Measurements from ENCODE around the gene VSIG10L2.

The VSIG10L2 gene

DNA sequence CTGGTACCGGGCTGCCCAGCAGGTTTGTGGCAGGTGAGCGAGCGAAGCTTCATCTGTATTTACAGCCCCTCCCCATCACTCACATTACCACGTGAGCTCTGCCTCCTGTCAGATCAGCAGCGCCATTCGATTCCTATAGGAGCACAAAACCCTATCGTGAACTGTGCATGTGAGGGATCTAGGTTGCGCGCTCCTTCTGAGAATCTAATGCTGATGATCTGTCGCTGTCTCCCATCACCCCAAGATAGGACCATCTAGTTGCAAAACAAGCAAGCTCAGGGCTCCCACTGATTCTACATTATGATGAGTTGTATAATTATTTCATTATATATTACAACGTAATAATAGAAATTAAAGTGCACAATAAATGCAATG is 15.8 kb upstream of the VSIG10L2 start:
- DNase-seq, result no peak

DNA sequence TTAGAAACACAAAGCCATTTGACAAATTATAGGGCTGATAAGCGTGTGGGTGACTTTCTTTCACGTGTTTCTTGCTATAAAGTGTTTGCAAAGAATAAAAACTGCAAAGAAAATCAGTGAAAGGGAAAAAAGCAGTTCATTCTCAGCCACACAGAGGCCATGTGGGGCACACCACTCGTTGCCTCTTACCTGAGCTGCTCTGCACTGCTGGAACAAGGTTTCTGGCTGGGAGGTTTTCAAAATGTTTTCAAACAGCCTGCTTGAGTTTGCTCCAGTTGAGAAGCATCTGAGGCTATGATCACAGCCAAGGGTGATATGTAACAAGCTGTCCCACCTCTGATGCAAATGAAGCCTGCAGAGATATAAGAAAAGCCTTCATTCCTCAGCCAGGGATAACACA is 14.7 kb upstream of the VSIG10L2 start:
- no peak for DNase-seq

DNA sequence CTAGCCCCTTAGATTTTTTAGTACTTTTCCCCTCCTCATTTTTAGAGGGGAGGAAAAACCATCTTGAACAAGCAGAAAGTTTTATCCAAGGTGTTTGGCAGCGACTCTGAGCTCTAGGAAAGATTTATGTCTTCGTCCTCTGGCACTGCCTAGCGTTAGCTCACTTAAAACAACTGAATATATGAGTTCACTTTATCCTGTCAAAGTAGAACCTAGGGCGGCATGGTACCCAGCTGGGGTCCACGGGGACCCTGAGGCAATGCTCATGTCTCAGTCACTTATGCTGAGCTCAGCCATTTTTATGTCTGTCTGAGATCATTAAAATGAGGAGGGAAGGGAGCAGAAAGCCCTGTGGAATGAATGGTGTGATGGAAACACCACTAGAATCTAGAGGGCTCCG is 14.2 kb upstream of the VSIG10L2 start:
- no peak for DNase-seq

DNA sequence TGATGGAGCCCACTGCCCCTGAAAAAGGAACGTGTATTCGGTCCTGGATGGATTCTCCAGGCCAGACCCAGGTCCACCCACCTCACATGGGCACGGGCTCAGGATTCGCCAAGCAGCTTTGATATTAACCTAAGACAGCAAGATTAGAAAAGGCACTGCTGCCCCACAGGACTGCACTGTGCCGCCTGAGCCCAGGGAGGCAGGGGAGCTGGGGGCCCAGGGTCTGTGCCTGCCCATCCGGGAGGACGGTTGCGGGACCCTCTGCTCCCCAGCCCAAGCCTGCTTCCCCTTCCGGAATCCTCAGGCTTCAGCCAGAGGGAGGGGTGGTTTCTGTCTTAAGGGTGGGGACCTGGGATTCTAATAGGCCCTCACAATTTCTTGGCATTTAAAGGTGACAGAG is 13.5 kb upstream of the VSIG10L2 start:
- DNase-seq, result no peak

DNA sequence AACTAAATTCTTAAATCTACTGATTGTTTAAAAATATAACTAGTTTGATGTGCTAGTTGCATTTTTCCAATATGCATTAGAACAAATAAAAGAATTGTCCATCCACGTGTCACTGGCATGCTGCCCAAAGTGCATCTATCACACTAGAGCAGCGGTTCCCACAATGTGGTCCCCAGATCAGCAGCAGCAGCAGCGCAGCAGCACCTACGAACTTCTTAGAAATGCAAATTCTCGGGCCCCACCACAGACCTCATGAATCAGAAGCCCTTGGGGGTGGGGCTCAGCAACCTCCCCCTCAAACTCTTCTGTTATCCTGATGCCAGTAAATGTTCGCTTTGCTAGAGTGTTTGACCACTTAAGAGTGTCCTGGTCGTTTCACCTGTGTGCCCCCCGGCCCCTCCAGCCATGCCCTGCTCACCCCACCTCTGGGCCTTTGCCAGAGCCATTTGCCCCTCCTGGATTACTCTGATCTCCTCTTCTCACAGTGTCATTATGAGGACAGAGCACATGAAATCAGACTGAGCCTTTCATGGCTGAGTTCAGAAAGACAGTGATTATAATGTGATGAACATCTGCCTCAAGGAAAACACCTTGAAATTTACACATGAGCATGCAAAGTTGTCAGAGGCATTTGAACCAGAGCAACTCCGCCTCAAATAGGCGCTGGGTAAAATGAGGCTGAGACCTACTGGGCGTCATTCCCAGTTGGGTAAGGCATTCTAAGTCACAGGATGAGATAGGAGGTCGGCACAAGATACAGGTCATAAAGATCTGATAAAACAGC is 12.6 kb upstream of the VSIG10L2 start:
- DNase-seq, result no peak

DNA sequence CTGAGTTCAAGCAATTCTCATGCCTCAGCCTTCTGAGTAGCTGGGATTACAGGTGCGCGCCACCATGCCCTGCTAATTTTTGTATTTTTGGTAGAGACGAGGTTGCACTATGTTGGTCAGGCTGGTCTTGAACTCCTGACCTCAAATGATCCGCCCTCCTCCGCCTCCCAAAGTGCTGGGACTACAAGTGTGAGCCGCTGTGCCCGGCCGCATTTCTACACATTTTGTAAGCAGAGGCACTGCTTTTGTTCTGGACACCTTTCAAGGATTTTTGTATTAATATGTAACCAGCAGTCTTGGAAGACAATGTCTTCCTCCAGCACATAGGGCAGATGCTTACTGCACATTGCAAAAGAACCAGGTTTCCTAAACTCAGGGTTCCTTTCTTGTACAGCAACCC is 11.4 kb upstream of the VSIG10L2 start:
- DNase-seq, result no peak

DNA sequence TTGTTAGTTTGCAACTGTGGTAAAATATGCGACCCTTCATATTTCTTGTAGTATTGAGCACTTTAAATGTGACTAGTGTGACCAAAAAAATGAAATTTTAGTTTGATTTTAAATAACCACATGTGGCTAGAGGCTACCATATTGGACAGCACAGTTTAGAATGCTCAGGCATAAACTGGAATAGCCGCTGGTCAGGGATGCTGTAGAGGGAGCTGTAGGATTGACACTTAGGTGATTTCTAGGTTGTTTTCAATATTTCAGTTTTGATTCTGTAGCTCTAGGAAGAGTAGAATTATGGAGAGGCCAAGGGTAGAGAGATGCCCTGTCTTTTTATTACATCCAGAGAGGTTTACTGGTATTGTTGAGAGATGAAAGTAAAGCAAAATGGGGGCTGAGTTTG is 10.8 kb upstream of the VSIG10L2 start:
- DNase-seq, result no peak

DNA sequence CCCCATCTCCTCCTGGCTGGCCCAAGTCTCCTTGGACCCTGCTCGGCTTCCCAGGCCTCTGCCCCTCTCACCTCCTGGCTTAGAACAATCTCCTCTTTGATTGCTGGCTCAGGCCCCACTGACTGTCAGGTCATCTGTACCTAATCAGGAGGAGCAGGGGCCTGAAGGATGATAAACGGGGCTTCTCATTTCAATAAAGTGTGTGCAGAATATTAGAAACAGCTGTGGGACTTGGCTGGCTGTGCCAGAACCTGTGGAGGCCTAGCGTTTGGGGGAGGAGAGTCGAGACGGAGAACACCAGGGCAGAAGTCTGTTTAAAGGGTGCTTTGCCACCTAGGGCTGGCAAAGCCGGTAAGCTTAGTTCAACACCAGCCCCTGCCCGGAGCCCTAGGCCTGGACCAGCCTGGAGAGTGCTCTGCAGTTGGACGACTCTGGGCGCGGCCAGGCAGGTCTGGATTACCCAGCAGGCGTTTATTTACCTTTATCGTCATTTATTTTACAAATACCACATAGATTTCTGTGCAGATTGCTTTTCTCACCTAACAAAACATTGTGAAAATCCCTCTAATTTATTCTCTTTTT is 10.1 kb upstream of the VSIG10L2 start:
- no peak for DNase-seq

DNA sequence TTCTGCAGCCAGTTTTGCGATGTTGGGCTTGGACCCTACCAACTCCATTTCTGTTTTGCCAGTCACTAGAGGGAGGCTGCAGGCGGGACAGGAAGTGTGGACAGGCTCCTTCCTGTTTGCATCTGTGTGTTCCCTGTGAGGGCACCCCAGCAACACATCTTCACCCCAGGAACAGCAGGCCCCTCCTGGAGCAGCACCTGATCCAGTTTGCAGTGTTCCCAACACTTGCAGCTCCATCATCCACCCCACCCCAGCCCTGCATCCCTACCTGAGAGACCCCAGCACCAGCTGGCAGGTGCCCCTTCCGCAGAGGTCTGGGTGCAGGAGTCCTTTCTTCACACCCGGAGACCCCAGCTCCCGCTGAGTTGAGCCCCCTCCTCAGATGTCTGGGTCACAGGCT is 7.4 kb upstream of the VSIG10L2 start:
- DNase-seq, result no peak

DNA sequence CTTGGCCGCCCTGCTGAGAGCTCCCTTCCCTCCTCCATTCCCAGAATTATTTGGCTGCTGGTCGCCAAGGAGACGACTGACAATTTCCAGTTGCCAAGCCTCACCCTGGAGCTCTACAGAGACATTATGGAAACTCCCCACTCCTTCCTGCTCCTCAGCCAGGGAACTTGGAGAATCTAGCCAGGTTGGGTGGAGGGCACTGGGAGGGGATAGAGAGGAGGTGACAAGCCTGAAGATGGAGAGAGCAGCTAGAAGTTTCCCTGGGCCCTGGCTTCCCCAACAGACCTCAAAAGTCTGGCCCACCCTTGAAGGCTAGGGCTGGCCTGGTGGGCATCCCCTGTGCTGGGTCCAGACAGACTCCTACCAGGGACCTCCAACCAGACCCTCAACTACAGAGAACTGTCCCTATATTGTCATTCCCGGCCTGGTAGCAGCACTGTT is 6.7 kb upstream of the VSIG10L2 start:
- no peak for DNase-seq

DNA sequence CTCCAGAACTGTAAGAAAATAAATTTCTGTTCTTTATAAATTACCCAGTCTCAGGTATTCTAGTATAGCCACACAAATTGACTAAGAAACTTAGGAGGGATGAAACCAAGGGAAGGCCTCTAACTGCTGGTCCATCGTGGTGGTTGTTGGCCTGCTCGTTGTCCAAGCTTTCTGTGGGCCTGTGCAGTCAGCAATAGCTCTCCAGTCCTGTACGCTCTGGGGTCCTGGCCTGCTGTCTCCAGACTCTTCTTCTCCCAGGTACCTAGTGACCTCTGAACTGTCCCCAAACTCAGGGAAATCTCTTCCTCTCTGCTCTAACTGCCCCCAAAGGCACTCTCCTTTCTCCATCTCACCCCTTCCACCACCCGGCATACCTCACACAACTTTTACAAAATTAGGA is 5.7 kb upstream of the VSIG10L2 start:
- no peak for DNase-seq

DNA sequence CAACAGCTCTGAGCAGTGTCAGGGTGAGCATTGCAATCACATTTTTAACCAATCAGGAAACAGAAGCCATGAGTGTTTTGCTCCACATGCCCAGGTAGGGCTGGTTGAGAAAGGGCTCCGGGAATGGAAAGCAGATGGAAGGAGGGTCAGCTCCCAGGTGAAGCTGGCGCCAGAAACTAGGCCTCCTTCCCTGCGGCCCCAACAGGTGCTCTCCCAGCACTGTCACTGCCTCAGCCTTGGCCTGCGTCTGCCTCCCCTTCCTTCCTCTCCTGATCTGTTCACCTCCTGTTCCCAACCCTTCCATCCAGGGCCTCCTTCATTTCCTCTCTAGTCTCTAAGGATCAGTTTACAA is 4.6 kb upstream of the VSIG10L2 start:
- no peak for DNase-seq

DNA sequence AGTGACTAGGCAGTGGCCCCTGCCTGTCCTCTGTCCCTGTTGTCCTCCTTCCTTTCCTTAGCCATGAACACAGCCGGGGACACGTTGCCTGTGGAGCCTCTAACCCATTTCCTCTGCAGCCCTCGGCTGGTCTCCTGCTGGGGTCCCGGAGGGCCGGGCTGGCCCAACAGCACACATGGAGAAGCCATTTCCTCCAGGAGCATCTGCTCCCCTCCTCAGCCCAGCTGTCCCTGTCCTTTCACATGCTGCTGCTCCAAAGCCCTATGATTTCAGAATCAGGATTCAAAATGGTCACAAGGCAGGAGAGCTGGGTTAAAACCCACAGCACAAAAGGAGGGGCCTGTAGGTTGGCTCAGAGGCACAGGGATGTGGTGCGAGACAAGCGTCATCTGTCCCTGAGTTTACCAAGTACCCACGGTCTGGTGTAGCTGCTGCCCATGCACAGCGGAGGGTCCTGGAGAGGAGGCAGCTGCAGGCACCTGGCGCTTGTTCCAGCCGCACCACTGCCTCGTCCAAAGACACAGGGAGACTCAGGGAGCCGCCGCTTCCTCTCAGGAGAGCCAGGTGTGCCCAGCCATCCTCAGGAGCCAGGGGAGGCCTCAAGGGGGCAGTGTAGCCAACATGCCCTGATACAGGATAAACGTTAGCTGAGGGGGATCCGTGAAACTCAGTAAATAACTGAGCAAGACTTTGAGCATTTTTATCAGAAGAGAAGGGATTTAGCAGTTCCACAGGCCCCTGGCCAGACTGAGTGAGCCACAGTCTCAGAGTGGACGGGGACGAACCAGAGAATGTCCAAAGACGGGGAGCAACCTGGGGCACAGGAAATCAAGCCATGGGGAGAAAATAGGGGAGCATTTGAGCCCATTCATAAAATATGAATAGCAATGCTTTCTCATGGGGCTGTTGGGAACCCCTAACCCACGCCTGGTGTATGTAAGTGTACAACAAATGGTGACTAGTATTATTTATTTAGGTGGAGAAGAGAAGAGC is 3.9 kb upstream of the VSIG10L2 start:
- peak; percentile 92 for DNase-seq

DNA sequence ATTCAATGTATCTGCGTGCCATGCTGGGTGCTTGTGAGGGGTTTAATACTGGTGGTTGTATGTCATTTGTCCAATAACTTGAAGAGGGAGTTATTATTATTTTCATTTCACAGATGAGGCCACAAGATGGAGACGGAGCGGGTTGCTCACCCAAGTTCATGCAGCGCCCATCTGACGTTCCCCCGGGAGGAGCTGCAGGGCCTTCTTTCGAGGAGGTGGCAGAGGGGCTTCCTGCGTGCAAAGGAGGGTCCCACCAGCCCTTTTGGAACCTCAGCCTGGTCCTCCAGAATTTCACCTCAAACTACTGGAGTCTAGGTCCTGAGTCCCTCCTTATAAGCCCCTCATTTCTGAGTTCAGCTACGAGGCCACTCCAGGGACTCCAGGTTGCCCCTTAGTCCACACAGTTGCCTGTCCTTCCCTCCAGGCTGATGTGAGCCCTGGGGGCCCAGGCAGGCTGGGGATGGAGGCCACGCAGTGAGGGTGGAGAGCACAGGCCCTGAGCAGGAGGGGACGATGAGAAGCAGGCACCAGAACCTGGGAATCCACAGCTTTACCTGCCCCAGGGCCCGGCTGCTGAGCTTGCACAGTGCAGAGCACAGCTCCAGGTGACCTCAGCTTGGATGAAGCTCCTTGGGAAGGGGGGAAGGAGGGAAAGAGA is 2.9 kb upstream of the VSIG10L2 start:
- no peak for DNase-seq

DNA sequence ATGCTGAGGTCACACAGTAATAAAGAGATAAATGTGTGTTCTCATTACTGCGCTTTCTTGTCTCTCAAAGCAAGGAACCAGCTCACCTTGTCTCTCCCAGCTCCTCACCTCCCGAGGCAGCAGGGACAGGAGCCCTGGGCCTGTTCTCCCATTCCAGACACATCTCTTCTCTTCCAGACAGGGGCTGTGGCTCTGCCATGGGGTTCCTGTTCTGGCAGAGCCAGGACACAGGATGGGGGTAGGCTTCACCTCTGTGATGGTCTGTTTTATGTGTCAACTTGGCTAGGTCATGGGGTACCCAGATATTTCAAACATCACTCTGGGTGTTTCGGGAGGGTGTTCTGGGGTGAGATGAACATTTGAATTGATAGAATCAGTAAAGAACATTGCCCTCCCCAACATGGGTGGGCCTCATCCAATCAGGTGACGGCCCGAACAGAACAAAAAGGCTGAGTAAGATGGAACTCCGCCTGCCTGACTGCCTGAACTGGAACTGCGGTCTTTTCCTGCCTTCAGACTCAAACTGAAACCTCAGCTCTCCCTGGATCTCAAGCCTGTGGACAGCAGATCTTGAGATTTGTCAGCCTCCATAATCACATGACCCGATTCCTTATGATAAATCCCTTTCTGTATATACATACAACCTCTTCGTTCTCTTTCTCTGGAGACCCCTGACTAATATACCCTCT is 2.0 kb upstream of the VSIG10L2 start:
- DNase-seq, result no peak

DNA sequence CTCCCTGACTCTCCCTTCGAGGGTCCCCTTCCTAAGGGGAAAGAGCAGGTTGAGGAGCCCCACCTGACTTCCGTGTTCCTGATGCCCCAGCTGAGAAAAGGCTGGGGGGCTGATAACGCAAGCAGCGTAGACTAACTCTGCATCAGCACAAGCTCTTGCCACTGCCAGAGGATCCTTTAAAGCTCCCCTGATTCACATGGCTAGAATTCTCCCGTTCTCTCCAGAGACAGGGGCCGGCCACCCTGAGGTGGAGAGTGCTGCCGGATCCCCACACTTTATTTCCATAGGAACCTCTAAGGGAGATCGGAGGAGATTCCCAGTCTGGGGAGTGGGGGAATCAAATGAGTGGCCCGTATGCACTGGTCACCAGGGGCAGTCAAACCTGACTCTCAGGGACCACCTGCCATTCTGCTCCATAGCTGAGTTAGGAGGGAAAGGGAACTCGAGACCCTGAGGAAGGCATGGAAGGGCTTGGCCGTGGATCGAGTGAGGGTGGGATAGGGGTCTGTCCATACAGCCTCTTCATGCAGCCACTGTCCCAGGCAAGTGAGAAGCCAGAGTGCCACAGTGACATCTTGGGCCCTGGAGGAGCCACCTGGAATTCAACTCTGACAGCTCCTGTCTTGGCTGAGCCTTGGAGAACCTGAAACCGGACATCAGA is 1.4 kb upstream of the VSIG10L2 start:
- DNase-seq, result no peak

DNA sequence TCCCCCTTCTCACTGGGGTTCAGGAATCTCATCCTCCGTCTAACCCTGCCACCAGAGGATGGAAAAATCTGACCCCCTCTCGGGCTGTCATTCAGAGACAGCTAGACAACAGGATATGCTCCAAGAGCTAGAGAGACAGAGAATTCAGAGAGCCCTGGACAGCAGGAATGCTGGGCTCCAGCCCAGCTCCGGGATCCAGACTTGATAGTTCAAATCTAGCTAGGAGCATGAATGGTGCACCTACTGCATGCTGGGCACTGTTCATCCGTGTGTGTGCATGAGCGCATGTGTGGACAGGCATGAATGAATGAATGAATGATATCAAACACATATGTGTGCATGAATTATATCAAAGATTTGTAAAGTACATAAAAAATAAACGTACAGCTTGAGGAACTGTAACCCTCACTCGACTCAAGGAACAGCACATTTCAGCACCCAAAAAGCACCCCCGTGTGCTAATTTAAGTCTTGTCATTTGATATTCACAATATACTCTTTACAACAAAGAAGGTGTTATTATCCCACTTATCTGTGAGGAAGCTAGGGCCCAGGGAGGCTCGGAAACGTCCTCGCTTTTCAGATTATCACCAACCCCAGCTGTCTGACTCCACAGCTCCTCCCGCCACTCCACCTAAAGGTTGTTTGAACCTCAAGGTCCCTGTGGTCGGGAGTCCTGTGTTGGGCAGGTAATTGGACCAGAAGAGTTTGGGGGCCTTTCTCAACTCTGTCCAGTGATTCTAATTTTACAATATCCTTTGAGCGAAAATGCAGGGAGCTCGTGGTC is 640 bp upstream of the VSIG10L2 start:
- no peak for DNase-seq

DNA sequence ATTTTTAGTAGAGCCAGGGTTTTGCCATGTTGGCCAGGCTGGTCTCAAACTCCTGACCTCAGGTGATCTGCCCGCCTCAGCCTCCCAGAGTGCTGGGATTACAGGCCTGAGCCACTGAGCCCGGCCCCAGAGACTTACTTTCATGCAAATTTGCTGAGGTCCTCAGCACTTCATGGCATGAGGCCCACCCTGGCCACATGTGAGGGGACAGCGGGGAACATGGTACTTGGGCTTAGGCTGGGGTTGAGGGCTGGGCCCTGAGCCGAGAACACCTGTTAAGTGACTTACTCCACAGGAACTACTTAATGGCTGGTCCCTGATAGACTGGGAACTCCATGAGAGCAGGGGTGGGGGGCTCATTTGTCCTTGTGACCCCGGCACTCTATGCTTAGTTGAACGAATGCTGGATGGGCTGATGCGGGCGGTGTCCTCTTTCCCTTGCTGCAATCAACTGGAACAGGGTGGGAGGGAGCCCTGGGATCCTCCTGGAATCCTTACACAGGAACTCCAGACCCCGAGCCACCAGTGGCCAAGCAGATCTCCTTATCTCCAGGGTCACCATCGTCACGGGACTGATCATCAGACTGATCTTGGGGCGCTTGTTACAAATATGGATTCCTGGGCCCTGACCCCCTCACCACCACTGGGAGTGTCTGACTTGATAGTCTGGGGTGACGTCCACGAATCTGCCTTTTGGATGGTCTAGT is 1.0 kb downstream of the VSIG10L2 start:
- no peak for DNase-seq

DNA sequence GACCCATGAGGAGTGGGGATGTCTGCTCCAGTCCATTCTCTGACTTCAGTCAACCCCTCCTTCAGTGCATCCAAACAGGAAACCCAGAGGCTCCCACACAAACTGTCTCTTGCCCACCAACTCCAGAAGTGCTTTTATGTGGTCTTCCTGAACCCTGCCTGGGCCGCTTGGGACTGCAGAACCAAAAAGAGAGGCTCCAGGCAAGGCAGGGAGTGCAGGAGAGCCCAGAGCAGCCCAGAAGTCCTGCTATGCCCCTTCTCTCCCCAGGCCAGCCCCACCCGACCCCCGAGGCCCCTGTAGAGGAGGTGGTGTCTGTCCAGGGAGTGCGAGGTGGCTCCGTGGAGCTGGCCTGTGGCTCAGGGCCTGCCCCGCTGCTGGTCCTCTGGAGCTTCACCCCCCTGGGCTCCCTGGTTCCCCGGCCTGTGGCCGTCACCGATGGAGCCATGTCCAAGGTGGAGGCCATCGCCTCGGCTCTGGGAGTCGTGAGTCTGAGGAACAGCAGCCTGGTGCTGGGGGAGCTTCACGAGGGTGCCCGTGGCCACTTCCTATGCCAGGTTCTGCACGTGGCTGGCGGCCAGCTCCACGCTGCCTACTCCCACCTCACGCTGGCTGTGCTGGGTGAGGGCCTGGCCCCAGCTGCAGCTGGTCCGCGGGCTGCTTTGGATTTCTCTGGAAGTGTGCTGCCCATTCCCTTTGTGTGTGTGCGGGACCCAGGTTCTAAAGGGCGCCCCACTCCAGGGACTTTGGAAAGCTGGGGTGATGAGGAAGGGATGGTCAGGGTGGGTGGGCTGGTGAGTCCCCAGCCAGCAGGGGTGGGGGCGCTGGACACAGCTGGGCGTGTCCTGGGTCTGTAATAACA is 1.8 kb downstream of the VSIG10L2 start:
- DNase-seq, result no peak

All from NCI-H345 (cell line).